Neural cell (in vitro differentiated cells): Measurements from ENCODE around the gene EFS.

Experiments
- CTCF ChIP-seq: fragments of 450-650 bp; IDR thresholded peaks from 2 replicates; pipeline ENCODE4 v1.5.1; 2014; ENCODE audit warnings: antibody characterized with exemption, mild to moderate bottlenecking, moderate library complexity; ENCODE audit not compliant: poor library complexity, severe bottlenecking
- EZH2 ChIP-seq: fragments of 200-600, 300-800 bp; shearing (Covaris generic), sonication (generic); IDR thresholded peaks from 2 replicates; pipeline ENCODE4 v1.6.1; 2014; ENCODE audit warnings: antibody characterized with exemption, low read length, borderline replicate concordance, mild to moderate bottlenecking; ENCODE audit not compliant: insufficient read depth, poor library complexity, severe bottlenecking
- POLR2AphosphoS5 ChIP-seq: IDR thresholded peaks from 2 replicates; pipeline ENCODE4 v1.6.1; 2012

- TF ChIP-seq POLR2AphosphoS5: no peak
- TF ChIP-seq CTCF: no peak
- no peak for TF ChIP-seq EZH2
Observed at GRCh38 chr14:23382276-23382675, 17.3 kb upstream of the EFS start.
